Left lung (tissue), 10 donors: Measurements from ENCODE around the gene RELL2. TPM values are rescaled to one million over a fixed set of nuclear protein-coding genes. Genes with fewer than 3 reads are reported as not detected.
A peak's percentile ranks its signal among the peaks of the same experiment; 100 is the strongest.

Experiments used
- ATAC-seq: fragments of 200-7000 bp; cut with Tn5 transposase; one replicate; pipeline ENCODE4 v1.9.1; 2020; ENCODE audit warnings: moderate library complexity
- DNase-seq, 4 donors: peaks; one replicate each; pipeline ENCODE4 v3.0.0-alpha.2; 2013 to 2020
- H3K27ac ChIP-seq, 2 donors: fragments of 200-600 bp; sonication (generic) in 1 of 2; one replicate each; pipeline versions ENCODE4 v1.5.0 to v1.8.0; 2020 to 2021
- H3K27me3 ChIP-seq, 2 donors: fragments of 200-600 bp; sonication (generic) in 1 of 2; one replicate each; pipeline versions ENCODE4 v1.5.0 to v1.8.0; 2020 to 2021
- H3K36me3 ChIP-seq, 2 donors: fragments of 200-600 bp; sonication (generic) in 1 of 2; one replicate each; pipeline versions ENCODE4 v1.5.0 to v1.8.0; 2020 to 2021
- H3K4me1 ChIP-seq, 2 donors: fragments of 200-600 bp; one replicate each; pipeline ENCODE4 v1.8.0; 2021
- H3K4me3 ChIP-seq, 2 donors: fragments of 200-600 bp; sonication (generic) in 1 of 2; one replicate each; pipeline versions ENCODE4 v1.5.0 to v1.8.0; 2020 to 2021; ENCODE audit warnings: mild to moderate bottlenecking in 1 of 2
- H3K9me3 ChIP-seq, 2 donors: fragments of 200-600 bp; sonication (generic) in 1 of 2; one replicate each; pipeline versions ENCODE4 v1.5.0 to v1.8.0; 2020 to 2021
- CTCF ChIP-seq, 2 donors: fragments of 200-600 bp; sonication (generic) in 1 of 2; IDR thresholded peaks; one replicate each; pipeline versions ENCODE4 v1.5.0 to v1.8.0; 2021; ENCODE audit warnings: antibody characterized with exemption in 2 of 2
- intact Hi-C, 2 donors: fragments of 100-400 bp; cut with DNase I; formaldehyde crosslinking; loops; one replicate each; pipeline versions ENCODE4 v1.11.2 to v1.14.2; 2022
- polyA plus RNA-seq, 6 donors: library from polyadenylated mRNA; unstranded; fragments of 120-200 nt; gene quantifications; one replicate each; pipeline ENCODE4 v1.2.1, GENCODE V29; 2013; ENCODE audit not compliant: insufficient read length in 6 of 6
- total RNA-seq, 2 donors: library from RNA; stranded (reverse); fragmentation: NEBNext Ultra II Directional; extraction: Animal tissue kit (Norgen Biotek cat#: 25700); gene quantifications; one replicate each; pipeline ENCODE4 v1.2.1, GENCODE V29; 2021
- donor health status: DM: no; HTN: yes; CAD: no.
- donor health status: DM: no; HTN: no; CAD: no.

RELL2 gene
- total and polyA plus RNA-seq, 8 donors: 0.27 to 6.3 (median 0.72) TPM

DNA sequence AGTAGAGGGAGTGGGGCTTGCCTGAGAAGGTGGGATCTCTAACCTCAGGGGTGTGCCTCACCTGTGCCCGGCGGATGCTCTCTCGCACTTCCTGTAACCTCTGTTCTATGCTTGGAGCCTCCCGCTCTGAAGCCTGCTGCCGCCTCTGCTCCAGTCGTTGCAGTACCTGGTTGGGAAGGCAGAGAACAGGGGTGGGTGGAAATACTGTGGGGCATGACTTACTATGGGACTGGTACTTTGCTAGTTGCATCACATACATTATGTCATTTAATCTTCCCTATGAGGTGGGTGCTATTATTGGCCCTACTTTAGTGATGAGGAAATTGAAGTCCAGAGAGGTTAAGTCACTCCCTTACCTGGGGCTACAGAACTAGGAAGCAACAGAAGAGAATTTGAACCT is 9.2 kb downstream of the RELL2 start:
- peaks cover 0 to 41% of the 10 kb centered on the region in 2 donors for H3K36me3 ChIP-seq
- peaks cover 0 to 12% of the 10 kb centered on the region in 2 donors for H3K4me1 ChIP-seq
- no peak for TF ChIP-seq CTCF (IDR thresholded peaks at IDR 0.05)
- H3K4me3 ChIP-seq: no peak overlapping the region
- intact Hi-C loops: no loop called here
- DNase-seq (no peak), ATAC-seq (no peak)
- H3K9me3 ChIP-seq: no peaks in the 10 kb centered on the region
- H3K27me3 ChIP-seq: no peaks in the 10 kb centered on the region
- H3K27ac ChIP-seq: no peak overlapping the region

GRCh38 chr5:141647242-141647641 is 10.4 kb downstream of the RELL2 start:
- H3K9me3 ChIP-seq: no peaks in the 10 kb centered on the region
- H3K36me3 ChIP-seq: peaks cover 0 to 34% of the 10 kb centered on the region in 2 donors
- H3K4me3 ChIP-seq: no peak overlapping the region
- intact Hi-C loops: no loop called here
- ATAC-seq: no peak
- peaks cover 0 to 22% of the 10 kb centered on the region in 2 donors for H3K4me1 ChIP-seq
- no peak overlapping the region for H3K27ac ChIP-seq
- H3K27me3 ChIP-seq: no peaks in the 10 kb centered on the region
- TF ChIP-seq CTCF (IDR thresholded peaks at IDR 0.05): no peak
- no peak for DNase-seq

GRCh38 chr5:141647851-141648250 is 11.1 kb downstream of the RELL2 start:
- H3K36me3 ChIP-seq: peaks cover 0 to 34% of the 10 kb centered on the region in 2 donors
- ATAC-seq (no peak), DNase-seq (no peak)
- no peak overlapping the region for H3K27ac ChIP-seq
- no peaks in the 10 kb centered on the region for H3K9me3 ChIP-seq
- no peaks in the 10 kb centered on the region for H3K27me3 ChIP-seq
- TF ChIP-seq CTCF (IDR thresholded peaks at IDR 0.05): no peak
- intact Hi-C loops: no loop called here
- peaks cover 0 to 23% of the 10 kb centered on the region in 2 donors for H3K4me1 ChIP-seq
- no peak overlapping the region for H3K4me3 ChIP-seq

DNA sequence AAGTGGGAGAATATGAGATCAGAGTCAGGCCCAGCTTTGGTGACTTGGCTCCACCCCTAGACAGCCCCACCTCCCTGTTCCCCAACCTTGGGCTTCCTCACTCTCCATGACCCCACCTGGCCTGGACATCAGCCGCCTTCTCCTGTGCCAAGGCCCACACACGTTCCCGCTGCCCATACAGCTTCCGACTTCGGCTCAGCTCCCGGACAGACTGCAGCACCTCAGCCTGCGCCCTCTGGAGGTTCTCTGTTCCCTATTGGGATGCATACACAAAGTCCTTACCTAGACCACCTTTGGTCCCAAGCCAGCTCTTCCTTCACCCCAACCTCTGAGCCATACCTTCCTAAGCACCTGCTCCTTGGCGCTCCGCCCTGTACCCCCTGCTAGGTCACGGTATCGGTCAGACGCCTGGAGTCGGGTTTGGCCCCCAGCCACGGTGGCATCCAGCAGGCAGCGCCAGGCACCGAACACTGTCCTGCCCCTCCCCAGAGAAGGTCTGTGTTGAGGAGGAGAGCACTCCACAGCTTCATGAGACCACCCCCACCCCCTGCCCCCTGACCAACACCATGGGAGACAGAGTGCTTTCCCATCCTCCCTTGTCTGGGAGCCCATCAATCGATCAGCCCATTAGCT is 12.4 kb downstream of the RELL2 start:
- Histone ChIP-seq H3K36me3 (peaks cover 0 to 39% of the 10 kb centered on the region in 2 donors), H3K9me3 (no peaks in the 10 kb centered on the region), H3K27me3 (no peaks in the 10 kb centered on the region), H3K4me3 (no peak overlapping the region), H3K27ac (no peak overlapping the region), H3K4me1 (peaks cover 0 to 23% of the 10 kb centered on the region in 2 donors)
- ATAC-seq (no peak), DNase-seq (peak in 1 of 4 donors; percentile 73)
- intact Hi-C loops: no loop called here
- no peak for TF ChIP-seq CTCF (IDR thresholded peaks at IDR 0.05)

GRCh38 chr5:141649972-141650371 is 13.2 kb downstream of the RELL2 start:
- intact Hi-C loops: no loop called here
- Histone ChIP-seq H3K4me1 (peaks cover 0 to 23% of the 10 kb centered on the region in 2 donors), H3K36me3 (peaks cover 0 to 36% of the 10 kb centered on the region in 2 donors), H3K27me3 (no peaks in the 10 kb centered on the region), H3K4me3 (no peak overlapping the region), H3K27ac (no peak overlapping the region), H3K9me3 (no peaks in the 10 kb centered on the region)
- ATAC-seq (no peak), DNase-seq (no peak)
- TF ChIP-seq CTCF (IDR thresholded peaks at IDR 0.05): no peak
